H1 (cell line): ENCODE results near the gene PLD3. TPM values are rescaled to one million over a fixed set of nuclear protein-coding genes. Genes with fewer than 3 reads are reported as not detected.

Source experiments
- polyA plus RNA-seq, 7 experiments: library from polyadenylated mRNA; depleted of rRNA in 3 of 7; stranded (reverse) in 5 of 7; unstranded in 2 of 7; fragments of >200 nt in 5 of 7; fragments of 200-250 nt in 2 of 7; gene quantifications; 1 replicate in 5 of 7; 2 replicates in 1 of 7; 4 replicates in 1 of 7; pipeline versions ENCODE4 v1.2.1 to v1.2.3, GENCODE V29; 2011 to 2013; ENCODE audit warnings: missing spikeins in 2 of 7, mixed read lengths in 2 of 7
- total RNA-seq: library from RNA; stranded (reverse); fragmentation: NEBNext Ultra II Directional; extraction: Animal tissue kit (Norgen Biotek cat#: 25700); gene quantifications from 2 replicates; pipeline ENCODE4 v1.2.1, GENCODE V29; 2021
- TF ChIP-seq, protein P1 (sequence below): fragments of 300-600 bp; sonication (generic); IDR thresholded peaks from 2 replicates; pipeline ENCODE4 v1.7.1; 2012; ENCODE audit warnings: low read length, moderate library complexity, mild to moderate bottlenecking, inconsistent platforms; ENCODE audit not compliant: insufficient replicate concordance

Gene PLD3
- total and polyA plus RNA-seq, 2 of the 8 experiments (the other 6 are each of a cell fraction or from before 2014, with no cell fraction given): 180 to 543 TPM

DNA sequence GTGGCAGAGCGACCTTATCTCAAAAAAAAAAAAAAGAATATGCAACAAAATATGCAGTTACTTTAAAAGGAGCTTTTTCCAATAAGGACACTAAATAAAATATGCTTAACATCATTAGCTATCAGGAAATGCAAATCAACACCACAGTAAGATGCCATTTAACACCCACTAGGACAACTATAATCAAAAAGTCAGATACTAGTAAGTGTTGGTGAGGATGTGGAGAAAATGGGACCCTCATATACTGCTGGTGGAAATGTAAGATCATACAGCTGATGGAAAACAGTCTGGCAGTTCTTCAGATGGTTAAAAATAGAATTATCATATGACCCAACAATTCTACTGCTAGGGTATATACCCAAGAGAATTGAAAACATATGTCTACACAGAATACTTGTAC lies 38.8 kb upstream of the PLD3 start (continued):
- TF ChIP-seq, protein P1, sequence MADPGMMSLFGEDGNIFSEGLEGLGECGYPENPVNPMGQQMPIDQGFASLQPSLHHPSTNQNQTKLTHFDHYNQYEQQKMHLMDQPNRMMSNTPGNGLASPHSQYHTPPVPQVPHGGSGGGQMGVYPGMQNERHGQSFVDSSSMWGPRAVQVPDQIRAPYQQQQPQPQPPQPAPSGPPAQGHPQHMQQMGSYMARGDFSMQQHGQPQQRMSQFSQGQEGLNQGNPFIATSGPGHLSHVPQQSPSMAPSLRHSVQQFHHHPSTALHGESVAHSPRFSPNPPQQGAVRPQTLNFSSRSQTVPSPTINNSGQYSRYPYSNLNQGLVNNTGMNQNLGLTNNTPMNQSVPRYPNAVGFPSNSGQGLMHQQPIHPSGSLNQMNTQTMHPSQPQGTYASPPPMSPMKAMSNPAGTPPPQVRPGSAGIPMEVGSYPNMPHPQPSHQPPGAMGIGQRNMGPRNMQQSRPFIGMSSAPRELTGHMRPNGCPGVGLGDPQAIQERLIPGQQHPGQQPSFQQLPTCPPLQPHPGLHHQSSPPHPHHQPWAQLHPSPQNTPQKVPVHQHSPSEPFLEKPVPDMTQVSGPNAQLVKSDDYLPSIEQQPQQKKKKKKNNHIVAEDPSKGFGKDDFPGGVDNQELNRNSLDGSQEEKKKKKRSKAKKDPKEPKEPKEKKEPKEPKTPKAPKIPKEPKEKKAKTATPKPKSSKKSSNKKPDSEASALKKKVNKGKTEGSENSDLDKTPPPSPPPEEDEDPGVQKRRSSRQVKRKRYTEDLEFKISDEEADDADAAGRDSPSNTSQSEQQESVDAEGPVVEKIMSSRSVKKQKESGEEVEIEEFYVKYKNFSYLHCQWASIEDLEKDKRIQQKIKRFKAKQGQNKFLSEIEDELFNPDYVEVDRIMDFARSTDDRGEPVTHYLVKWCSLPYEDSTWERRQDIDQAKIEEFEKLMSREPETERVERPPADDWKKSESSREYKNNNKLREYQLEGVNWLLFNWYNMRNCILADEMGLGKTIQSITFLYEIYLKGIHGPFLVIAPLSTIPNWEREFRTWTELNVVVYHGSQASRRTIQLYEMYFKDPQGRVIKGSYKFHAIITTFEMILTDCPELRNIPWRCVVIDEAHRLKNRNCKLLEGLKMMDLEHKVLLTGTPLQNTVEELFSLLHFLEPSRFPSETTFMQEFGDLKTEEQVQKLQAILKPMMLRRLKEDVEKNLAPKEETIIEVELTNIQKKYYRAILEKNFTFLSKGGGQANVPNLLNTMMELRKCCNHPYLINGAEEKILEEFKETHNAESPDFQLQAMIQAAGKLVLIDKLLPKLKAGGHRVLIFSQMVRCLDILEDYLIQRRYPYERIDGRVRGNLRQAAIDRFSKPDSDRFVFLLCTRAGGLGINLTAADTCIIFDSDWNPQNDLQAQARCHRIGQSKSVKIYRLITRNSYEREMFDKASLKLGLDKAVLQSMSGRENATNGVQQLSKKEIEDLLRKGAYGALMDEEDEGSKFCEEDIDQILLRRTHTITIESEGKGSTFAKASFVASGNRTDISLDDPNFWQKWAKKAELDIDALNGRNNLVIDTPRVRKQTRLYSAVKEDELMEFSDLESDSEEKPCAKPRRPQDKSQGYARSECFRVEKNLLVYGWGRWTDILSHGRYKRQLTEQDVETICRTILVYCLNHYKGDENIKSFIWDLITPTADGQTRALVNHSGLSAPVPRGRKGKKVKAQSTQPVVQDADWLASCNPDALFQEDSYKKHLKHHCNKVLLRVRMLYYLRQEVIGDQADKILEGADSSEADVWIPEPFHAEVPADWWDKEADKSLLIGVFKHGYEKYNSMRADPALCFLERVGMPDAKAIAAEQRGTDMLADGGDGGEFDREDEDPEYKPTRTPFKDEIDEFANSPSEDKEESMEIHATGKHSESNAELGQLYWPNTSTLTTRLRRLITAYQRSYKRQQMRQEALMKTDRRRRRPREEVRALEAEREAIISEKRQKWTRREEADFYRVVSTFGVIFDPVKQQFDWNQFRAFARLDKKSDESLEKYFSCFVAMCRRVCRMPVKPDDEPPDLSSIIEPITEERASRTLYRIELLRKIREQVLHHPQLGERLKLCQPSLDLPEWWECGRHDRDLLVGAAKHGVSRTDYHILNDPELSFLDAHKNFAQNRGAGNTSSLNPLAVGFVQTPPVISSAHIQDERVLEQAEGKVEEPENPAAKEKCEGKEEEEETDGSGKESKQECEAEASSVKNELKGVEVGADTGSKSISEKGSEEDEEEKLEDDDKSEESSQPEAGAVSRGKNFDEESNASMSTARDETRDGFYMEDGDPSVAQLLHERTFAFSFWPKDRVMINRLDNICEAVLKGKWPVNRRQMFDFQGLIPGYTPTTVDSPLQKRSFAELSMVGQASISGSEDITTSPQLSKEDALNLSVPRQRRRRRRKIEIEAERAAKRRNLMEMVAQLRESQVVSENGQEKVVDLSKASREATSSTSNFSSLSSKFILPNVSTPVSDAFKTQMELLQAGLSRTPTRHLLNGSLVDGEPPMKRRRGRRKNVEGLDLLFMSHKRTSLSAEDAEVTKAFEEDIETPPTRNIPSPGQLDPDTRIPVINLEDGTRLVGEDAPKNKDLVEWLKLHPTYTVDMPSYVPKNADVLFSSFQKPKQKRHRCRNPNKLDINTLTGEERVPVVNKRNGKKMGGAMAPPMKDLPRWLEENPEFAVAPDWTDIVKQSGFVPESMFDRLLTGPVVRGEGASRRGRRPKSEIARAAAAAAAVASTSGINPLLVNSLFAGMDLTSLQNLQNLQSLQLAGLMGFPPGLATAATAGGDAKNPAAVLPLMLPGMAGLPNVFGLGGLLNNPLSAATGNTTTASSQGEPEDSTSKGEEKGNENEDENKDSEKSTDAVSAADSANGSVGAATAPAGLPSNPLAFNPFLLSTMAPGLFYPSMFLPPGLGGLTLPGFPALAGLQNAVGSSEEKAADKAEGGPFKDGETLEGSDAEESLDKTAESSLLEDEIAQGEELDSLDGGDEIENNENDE: no peak
- TF ChIP-seq, all 59 proteins: peak for 0
